ENCODE measurements around the gene ADORA1.

DNA sequence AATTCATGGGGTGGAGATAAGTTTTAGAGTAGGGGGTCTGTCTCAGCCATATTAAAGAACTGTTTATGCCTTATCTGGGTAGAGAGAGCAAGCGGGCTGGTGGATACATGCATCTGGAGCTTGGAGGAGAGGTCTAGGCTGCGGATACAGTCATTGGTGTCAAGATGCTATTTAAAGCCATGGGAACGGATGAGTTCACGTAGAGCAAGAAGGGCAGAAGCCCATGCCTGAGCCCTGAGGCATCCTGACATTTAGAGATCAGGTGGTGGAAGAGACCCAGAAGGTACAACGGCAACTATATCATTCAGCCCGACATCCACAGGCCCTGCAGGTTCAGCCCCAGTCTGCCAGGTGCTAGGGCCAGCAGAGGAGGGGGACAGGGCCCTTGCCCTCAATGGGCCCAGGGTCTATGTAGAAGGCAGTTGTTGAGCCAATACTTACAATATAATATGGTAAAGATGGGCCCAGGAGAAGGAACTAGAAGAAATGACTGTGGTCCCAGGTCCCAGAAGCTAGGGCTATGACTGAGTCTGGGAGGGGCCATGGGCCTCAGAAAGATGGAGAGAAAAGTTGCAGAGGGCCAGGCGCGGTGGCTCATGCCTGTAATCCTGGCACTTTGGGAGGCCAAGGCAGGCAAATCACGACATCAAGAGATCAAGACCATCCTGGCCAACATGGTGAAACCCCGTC lies 74.1 kb downstream of the ADORA1 start:
- TF ChIP-seq, protein P1, sequence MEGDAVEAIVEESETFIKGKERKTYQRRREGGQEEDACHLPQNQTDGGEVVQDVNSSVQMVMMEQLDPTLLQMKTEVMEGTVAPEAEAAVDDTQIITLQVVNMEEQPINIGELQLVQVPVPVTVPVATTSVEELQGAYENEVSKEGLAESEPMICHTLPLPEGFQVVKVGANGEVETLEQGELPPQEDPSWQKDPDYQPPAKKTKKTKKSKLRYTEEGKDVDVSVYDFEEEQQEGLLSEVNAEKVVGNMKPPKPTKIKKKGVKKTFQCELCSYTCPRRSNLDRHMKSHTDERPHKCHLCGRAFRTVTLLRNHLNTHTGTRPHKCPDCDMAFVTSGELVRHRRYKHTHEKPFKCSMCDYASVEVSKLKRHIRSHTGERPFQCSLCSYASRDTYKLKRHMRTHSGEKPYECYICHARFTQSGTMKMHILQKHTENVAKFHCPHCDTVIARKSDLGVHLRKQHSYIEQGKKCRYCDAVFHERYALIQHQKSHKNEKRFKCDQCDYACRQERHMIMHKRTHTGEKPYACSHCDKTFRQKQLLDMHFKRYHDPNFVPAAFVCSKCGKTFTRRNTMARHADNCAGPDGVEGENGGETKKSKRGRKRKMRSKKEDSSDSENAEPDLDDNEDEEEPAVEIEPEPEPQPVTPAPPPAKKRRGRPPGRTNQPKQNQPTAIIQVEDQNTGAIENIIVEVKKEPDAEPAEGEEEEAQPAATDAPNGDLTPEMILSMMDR (IDR thresholded peaks at IDR 0.05; ENCODE audit: insufficient read depth, low read length), result no peak
- TF ChIP-seq, protein P2, sequence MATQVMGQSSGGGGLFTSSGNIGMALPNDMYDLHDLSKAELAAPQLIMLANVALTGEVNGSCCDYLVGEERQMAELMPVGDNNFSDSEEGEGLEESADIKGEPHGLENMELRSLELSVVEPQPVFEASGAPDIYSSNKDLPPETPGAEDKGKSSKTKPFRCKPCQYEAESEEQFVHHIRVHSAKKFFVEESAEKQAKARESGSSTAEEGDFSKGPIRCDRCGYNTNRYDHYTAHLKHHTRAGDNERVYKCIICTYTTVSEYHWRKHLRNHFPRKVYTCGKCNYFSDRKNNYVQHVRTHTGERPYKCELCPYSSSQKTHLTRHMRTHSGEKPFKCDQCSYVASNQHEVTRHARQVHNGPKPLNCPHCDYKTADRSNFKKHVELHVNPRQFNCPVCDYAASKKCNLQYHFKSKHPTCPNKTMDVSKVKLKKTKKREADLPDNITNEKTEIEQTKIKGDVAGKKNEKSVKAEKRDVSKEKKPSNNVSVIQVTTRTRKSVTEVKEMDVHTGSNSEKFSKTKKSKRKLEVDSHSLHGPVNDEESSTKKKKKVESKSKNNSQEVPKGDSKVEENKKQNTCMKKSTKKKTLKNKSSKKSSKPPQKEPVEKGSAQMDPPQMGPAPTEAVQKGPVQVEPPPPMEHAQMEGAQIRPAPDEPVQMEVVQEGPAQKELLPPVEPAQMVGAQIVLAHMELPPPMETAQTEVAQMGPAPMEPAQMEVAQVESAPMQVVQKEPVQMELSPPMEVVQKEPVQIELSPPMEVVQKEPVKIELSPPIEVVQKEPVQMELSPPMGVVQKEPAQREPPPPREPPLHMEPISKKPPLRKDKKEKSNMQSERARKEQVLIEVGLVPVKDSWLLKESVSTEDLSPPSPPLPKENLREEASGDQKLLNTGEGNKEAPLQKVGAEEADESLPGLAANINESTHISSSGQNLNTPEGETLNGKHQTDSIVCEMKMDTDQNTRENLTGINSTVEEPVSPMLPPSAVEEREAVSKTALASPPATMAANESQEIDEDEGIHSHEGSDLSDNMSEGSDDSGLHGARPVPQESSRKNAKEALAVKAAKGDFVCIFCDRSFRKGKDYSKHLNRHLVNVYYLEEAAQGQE (IDR thresholded peaks at IDR 0.05; ENCODE audit: insufficient replicate concordance, low read depth), result no peak
- TF ChIP-seq GABPA (IDR thresholded peaks at IDR 0.05; ENCODE audit: low read depth) (no peak), SPI1 (IDR thresholded peaks at IDR 0.05; ENCODE audit: borderline replicate concordance, low read depth) (no peak)
